ENCODE data around the gene MED1.

GRCh38 chr17:39361064-39361463 is 90.0 kb downstream of the MED1 start:
- TF ChIP-seq POLR2A (IDR thresholded peaks at IDR 0.05) (no peak), CTCF (IDR thresholded peaks at IDR 0.05) (no peak)

All from thyroid gland (tissue), 4 donors.